Activated gamma-delta T cell treated with Interleukin-2 at 50 U/mL for 16 hours (primary cell): ENCODE data around the gene GSTM1.
"Not testable (repeated sequence)": the region's sequence is repeated elsewhere in the genome, so short reads cannot be mapped to it uniquely, and the experiment has no call there.

Experiments used
- DNase-seq: peaks from one replicate; pipeline ENCODE4 v3.0.0-alpha.2; 2020

The GSTM1 gene

DNA sequence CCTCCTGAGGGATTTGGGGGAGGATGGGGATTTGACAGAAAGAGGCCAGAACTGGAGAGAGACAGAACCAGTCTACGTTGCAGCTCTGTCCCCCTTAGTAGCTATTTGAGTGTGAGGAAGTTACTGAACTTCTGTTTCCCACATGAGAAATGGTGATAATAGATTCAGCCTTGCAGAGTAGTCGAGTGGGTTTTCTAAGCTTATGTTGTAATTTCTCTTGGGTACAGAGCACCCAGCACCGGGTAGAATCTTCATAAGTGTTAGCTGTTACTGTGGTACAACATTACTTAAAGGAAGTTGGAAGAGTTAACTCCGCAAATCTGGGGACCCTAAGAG lies 27.0 kb upstream of the GSTM1 start:
- DNase-seq, result not testable (repeated sequence)

DNA sequence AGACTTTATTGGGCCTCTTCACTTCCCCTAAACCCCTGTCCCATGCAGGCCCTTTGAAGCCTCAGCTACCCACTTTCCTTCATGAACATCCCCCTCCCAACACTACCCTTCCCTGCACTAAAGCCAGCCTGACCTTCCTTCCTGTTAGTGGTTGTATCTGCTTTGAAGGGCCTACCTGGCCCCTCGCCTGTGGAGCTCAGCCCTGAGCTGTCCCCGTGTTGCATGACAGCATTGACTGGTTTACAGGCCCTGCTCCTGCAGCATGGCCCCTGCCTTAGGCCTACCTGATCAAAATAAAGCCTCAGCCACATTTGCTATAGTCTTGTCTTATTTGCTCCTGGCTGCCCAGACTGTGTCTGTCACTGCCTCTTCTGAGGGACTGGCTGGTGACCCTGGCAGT lies 26.2 kb upstream of the GSTM1 start:
- no peak for DNase-seq

DNA sequence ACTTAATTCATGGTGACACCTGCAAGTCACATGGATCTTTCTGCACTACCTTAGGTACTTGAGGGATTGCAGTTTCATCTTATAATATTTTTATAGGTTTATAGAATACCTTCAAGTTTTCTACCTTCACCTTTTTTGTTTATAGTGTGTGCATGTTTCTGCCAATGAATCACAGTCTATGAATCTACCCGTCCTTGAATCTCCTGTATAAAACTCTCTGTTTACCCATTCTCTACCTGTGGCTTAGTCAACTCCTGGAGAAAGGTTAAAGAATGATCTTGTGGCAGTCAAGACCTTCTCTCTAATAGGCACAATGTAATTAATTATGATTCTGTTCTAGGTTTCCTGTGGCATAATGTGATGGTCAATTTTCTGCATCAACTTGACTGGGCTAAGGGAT lies 22.9 kb upstream of the GSTM1 start:
- DNase-seq, result no peak

DNA sequence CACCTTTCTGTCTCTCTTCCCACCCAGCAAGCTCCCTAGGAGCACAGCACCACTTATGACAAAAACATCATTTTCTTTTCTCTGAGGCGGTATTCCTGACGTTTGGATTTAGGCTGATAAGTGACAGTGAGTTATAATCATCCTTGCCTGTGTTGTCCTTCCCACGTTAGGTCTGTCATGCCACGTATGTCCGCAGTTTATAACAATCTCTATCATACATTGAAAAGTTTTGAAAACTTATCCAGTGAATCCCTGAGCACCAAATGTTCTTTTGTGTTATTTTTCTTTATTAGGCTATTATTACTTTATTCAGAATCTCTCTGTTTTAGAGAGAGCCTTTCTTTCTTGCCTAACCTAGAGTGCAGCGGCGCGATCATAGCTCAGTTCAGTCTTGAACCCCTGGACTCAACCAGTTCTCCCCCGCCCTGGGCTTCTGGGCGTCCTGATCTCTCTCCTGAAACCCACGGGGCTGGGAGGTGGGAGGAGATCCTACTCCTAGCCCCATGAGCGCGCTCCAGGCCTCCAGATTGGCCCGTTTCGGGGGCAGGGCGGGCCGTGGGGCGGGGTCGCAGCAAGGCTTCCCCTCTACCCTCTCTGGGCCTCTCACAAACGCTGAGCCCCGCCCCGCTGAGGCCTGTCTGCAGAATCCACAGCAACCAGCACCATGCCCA lies 20.0 kb upstream of the GSTM1 start, which contains the start of gene GSTM2:
Gene GSTM2 (plus strand): TSS at position 606 of the 671 bp plus-strand sequence. CDS start 59 bp downstream, at position 665.
- DNase-seq, result peak; percentile 63

DNA sequence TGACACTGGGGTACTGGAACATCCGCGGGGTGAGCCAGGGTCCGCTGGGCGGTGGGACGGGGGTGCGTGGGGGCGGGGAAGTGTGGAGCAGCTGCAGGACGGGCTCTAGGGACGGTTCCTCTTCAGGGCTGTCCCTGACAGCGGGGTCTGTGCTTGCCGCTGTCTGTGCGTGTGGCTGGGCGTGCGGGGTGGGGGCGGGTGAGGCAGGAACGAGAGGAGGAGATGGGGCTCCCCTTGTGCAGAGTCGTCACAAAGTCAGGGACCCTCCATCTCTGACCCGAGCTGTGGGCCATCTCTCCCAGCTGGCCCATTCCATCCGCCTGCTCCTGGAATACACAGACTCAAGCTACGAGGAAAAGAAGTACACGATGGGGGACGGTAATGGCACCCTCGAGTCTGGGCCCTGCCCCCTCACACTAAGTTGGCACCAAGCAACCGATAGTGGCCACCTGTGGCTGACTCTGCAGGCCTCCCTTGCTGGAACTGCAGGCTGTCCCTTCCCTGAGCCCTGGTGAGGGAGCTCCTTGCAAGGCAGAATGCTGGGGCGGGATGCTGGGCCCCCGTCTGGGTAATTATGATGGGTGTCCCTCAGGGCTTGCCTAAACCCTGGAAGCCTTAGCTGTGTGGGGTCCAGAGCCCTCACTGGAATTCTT lies 19.4 kb upstream of the GSTM1 start:
- DNase-seq, result no peak

DNA sequence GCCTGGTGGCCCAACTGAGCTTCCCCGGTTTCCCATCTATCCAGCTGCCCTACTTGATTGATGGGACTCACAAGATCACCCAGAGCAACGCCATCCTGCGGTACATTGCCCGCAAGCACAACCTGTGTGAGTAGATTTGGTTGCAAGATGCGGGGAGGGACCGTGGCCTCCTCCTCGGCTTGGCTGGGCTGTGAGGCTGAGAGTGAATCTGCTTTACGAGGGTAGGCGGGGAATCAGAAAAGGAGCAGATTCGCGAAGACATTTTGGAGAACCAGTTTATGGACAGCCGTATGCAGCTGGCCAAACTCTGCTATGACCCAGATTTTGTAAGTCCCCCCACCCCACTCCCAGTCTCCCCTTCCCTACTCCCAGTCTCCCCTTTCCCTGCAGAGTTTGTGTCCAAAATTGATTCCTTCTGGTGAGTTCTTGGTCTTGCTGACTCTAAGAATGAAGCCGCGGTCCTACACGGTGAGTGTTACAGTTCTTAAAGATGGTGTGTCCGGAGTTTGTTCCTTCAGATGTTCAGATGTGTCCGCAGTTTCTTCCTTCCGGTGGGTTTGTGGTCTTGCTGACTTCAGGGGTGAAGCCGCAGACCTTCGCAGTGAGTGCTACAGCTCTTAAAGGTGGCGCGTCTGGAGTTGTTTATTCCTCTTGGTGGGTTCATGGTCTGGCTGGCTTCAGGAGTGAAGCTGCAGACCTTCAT lies 18.2 kb upstream of the GSTM1 start:
- DNase-seq, result peak; percentile 10

DNA sequence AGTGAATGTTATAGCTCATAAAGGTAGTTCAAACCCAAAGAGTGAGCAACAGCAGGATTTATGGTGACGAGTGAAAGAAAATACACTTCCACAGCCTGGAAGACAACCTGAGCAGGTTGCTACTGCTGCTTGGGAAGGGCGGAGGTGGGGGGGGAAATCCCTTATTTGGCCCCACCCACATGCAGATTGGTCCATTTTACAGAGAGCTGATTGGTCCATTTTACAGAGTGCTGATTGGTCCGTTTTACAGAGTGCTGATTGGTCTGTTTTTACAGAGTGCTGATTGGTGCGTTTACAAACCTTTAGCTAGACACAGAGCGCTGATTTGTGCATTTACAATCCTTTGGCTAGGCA lies 17.7 kb upstream of the GSTM1 start:
- not testable (repeated sequence) for DNase-seq

DNA sequence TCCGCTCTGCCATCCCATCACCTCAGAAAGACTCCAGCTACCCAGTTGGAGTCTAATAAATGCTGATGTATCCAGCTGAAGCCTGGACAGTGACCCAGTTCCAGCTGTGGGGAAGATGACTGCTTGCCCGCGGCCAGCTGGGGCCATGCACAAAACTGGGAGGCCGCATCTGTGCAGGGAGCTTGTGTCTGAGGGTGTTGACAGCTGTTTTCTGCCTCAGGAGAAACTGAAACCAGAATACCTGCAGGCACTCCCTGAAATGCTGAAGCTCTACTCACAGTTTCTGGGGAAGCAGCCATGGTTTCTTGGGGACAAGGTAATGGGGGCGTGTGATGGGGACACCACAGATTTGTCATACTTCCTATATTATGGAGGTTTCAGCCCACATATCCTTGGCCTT lies 16.6 kb upstream of the GSTM1 start:
- no peak for DNase-seq

DNA sequence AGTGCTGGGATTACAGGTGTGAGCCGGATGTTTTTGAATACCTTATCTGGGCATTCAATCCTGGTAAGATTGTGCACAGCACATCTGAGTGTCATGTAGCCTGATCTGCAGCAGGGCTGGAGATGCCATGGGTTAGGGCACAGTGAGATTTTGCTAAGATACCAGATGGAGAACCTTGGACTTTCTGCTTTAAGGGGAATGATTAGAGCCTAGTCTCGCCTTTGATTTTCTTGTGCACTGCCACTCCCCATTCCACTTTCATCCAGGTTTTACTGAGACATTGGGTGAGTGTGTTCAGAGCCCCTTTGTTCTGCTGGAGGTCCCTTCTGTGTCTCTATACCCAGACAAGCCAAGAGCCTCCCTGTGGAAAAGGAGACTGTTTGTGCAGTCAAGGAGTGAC lies 13.8 kb upstream of the GSTM1 start:
- DNase-seq, result not testable (repeated sequence)

DNA sequence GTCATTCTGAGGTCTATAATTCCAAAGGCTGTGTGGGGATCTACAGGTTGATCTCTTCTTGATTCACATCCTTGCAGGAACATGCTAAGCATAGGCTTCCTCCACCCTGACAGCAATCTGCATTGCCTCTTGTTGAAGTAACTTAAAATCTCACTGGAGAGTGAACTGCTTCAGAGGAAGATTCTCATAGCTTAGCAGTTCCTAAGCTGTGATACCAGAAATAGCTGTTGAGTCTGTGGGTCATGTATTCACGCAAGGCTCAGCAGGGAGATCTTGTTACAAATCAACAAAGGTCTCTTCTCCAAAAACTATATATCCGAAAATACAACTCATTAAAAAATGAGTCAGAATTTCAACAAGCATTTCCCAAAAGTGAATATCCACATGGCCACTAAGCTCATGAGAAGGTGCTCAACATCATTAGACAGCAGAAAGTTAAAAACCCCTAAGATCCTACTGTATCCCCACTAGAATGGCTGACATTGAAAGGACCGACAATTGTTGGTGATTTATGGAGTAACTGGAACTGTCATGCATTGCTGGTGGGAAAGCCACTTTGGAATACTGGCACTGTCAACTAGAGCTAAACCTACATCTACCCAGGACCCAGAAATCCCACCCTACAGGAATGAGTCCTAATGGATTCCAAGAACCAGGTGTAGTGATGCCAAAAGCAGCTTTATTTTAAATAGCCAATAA lies 10.8 kb upstream of the GSTM1 start:
- DNase-seq, result not testable (repeated sequence)

DNA sequence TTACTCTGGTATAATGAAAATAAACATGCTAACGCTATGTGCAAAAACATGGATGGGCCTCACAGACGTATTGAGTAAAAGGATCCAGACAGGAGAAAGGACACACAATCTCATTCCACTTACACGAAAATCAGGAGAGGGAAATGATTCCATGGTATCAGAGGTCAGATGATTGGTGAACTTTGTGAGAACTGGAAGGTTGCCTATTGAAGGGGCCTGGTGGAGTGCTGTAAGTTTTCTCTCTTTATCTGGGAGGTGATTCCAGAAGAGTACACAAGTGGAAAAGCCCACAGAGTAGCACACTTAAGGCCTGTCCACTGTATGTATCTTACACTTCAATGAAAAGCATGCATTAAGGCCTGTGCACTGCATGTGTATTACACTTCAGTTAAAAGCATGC lies 10.2 kb upstream of the GSTM1 start:
- no peak for DNase-seq

DNA sequence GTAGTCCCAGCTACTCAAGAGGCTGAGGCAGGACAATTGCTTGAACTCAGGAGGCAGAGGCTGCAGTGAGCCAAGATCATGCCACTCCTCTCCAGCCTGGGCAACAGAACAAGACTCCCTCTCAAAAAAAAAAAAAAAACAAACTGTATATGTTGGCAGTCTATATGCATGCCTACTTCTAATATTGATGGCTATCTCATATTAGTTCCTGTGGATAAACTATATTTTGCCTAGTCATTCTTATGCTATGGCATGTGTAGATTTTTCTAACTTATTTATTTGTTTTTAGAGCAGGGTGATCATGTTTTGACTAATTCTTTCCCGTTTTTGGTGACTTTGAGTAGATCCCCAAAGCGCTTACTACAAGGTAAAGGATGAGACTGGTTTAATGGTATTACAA lies 9.0 kb upstream of the GSTM1 start:
- DNase-seq, result not testable (repeated sequence)

DNA sequence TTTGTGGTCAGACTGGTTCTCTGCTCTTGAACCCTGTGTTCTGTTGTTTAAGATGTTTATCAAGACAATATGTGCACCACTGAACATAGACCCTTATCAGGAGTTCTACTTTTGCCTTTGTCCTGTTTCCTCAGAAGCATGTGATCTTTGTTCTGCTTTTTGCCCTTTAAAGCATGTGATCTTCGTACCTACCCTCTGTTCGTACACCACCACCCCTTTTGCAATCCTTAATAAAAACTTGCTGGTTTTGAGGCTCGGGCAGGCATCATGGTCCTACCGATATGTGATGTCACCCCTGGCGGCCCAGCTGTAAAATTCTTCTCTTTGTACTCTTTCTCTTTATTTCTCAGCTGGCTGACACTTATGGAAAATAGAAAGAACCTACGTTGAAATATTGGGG lies 2.8 kb upstream of the GSTM1 start:
- DNase-seq, result not testable (repeated sequence)

DNA sequence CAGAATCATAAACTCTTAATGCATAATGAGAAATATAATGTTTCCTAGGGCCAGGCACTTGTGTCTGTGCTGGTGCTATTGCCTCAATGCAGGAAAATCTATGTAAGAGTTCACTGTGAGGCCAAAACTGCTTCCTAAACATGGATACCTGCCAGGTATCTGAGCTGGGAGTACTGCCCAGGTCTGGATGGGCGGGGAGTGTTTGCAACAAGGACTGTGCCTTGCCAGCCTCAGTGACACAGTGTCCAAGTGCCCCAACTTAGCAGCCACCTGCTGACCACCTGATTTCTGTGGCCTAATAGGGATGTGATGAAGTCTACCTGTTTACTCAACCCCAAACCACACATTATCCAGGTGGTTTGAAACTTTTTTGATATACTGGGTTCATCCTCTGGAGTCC lies 2.2 kb upstream of the GSTM1 start:
- DNase-seq, result not testable (repeated sequence)

DNA sequence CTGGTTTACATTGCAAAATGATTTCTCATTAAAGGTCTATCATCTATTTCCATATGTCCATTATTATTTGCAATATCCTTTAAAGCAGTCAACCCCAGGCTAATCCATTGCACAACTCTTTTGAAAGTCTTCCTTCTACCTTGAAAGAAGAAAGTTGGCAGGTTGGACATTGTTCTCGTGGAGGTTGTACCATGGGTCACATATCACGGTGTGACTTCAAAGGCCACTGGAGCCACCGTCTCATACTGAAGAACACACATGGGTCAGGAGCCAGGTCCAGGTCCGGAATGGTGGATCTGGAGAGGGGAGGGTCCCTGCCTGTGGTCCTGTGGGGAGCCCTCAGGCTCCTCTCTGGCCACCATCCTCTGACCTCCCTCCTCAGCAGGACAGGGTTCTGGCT lies 1.7 kb upstream of the GSTM1 start:
- DNase-seq, result not testable (repeated sequence)

DNA sequence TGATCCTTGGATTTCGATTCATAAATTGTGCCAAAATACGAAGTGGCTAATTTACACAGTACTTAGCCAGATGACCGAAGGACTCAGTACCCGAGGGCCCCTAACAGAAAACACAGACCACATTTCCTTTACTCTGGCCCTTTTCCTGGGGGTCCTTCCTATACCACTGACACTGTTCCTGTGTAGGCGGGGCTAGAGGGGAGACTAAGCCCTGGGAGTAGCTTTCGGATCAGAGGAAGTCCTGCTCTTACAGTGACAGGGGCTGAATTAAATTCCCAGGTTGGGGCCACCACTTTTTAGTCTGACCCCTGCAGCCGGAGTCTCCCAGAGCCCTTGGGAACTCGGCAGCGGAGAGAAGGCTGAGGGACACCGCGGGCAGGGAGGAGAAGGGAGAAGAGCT lies 508 bp upstream of the GSTM1 start:
- DNase-seq, result not testable (repeated sequence)

DNA sequence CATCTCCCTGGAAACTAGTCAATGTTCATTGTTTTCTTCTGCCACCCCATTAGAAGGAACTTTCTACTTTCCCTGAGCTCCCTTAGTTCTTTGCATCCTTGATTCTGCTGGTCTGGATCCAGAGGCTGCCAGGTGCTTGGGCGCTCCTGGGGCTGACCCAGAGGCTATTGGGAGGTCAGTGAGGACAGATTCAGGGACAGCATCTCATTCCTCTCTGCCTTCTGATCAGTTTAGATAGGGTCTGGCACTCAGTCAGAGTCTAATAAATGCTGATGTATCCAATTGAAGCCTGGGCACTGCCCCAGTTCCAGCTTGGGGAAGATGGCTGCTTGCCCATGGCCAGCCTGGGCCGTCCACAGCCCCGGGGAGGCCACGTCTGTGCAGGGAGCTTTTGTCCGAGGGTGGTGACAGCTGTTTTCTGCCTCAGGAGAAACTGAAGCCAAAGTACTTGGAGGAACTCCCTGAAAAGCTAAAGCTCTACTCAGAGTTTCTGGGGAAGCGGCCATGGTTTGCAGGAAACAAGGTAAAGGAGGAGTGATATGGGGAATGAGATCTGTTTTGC lies 2.3 kb downstream of the GSTM1 start:
- DNase-seq, result no peak

DNA sequence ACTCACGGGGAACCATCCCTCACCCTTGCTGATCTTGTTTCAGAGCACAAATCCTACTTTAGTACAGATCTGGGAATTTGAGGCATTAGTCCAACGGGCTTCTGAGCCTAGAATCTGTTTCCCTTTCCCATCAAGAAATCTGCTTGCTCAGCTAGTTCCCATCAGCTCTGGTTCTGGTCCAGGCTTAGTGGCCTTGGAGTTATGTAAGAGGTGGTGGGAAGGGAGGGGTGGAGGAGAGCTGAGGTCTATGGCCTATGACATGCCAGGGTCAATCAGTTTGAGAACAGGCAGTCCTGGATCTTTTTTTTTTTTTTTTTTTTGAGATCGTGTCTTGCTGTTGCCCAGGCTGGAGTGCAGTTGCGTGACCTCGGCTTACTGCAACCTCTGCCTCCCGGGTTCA lies 4.1 kb downstream of the GSTM1 start:
- DNase-seq, result no peak

DNA sequence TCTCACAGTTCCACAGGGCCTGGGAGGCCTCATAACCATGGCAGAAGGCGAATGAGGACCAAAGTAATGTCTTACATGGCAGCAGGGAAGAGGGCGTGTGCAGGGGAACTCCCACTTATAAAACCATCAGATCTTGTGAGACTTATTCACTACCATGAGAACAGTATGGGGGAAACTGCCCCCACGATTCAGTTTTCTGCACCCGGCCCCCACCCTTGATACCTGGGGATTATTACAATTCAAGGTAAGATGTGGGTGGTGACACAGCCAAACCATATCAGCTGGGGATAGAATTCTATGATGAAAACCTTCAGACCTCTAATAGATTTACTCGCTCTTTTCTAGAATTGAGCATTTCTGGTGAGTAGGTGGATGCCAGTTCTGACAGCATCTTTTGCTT lies 6.8 kb downstream of the GSTM1 start:
- not testable (repeated sequence) for DNase-seq

DNA sequence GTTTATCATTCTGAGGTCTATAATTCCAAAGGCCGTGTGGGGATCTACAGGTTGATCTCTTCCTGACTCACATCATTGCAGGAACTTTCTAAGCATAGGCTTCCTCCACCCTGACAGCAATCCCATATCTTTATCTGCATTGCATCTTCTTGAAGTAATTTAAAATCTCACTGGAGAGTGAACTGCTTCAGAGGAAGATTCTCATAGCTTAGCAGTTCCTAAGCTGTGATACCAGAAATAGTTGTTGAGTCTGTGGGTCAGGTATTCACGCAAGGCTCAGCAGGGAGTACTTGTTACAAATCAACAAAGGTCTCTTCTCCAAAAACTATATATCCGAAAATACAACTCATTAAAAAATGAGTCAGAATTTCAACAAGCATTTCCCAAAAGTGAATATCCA lies 7.5 kb downstream of the GSTM1 start:
- DNase-seq, result not testable (repeated sequence)

DNA sequence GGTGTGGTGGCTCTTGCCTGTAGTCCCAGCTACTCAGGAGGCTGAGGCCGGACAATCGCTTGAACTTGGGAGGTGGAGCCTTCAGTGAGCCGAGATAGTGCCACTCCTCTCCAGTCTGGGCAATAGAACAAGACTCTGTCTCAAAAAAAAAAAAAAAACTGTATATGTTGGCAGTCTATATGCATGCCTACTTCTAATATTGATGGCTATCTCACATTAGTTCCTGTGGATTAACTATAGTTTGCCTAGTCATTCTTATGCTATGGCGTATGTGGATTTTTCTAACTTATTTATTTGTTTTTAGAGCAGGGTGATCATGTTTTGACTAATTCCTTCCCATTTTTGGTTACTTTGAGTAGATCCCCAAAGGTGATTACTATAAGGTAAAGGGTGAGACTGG lies 9.4 kb downstream of the GSTM1 start:
- no peak for DNase-seq

DNA sequence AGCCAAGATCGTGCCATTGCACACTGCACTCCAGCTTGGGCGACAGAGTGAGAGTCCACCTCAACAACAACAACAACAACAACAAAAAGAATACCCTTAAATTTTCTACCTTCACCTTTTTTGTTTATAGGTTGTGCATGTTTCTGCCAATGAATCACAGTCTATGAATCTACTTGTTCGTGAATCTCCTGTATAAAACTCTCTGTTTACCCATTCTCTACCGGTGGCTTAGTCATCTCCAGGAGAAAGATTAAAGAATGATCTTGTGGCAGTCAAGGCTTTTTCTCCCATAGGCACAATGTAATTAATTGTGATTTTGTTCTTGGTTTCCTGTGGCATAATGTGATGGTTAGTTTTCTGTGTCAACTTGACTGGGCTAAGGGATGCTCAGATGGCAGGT lies 10.2 kb downstream of the GSTM1 start:
- DNase-seq, result not testable (repeated sequence)

DNA sequence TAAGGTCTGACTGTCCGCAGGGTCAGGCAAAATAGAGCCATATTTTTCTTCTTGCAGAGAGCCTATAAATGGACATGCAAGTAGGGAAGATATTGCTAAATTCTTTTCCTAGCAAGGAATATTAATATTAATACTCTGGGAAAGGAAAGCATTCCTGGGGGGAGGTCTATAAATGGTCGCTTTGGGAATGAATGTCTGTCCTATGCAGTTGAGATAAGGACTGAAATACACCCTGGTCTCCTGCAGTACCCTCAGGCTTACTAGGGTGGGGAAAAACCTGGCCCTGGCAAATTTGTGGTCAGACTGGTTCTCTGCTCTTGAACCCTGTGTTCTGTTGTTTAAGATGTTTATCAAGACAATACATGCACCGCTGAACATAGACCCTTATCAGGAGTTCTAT lies 15.3 kb downstream of the GSTM1 start:
- DNase-seq, result not testable (repeated sequence)
